ENCODE data around the gene ABCG1.

ABCG1 gene

DNA sequence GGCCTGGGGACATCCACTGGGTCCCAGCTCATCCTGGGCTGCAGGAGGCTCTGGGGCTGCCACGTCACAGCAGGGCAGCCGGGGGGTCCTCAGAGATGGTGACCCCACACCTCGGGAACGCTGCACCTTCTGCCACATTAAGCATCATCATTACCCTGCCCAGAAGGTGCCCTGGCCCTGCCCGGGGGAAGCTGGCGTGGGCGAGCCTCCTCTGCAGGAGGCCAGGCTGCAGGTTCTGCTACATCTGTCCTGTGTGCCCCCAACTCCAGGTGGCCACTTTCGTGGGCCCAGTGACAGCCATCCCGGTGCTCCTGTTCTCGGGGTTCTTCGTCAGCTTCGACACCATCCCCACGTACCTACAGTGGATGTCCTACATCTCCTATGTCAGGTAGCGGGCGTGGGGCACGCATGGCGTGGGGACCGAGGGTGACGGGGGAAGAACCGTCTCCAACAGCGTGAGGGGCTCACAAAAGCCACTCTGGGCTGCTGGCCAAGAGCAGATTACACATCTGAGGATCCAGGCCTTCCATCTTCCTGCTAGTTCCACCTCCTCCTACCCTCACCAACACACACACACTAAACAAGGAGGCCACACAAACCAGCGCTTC, 75.4 kb downstream of the ABCG1 start:
- DNase-seq, result no peak

DNA sequence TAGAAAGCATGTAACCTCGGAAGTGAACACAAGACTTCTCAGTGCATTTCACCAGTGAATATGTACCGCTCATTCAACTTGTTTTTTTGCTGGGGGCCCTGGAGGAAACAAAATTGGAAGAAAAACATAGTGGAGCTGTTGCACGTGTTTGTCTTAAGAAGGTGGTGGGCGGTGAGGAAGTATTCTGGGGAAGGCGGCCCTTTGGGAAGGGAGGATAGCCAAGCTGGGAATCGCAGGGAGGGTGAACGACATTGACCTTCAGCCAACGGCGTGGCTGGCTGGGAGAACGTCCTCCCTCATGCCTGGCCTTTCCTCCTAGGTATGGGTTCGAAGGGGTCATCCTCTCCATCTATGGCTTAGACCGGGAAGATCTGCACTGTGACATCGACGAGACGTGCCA, 76.9 kb downstream of the ABCG1 start:
- DNase-seq, result no peak

DNA sequence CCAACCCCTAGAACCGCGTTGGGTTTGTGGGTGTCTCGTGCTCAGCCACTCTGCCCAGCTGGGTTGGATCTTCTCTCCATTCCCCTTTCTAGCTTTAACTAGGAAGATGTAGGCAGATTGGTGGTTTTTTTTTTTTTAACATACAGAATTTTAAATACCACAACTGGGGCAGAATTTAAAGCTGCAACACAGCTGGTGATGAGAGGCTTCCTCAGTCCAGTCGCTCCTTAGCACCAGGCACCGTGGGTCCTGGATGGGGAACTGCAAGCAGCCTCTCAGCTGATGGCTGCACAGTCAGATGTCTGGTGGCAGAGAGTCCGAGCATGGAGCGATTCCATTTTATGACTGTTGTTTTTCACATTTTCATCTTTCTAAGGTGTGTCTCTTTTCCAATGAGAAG, 77.6 kb downstream of the ABCG1 start:
- no peak for DNase-seq

DNA sequence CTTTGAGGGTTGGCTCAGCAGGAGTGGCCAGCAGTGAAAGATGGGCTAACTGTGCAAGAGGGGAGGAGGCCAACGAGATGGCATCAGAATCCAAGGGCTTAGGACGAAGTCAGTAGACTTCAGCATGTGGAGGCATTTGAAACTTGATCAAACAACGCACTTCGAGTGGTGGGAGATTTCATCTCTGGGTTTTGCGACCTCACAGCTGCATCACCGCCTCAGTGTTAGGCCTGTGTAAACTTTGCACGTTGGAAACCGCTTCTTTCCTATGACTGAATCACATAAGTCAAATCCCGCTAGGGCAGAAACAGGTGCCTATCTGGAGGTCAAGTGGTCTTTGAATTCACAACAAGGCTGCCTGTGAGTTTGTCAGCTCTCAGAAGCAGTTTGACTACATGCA, 78.4 kb downstream of the ABCG1 start:
- no peak for DNase-seq

DNA sequence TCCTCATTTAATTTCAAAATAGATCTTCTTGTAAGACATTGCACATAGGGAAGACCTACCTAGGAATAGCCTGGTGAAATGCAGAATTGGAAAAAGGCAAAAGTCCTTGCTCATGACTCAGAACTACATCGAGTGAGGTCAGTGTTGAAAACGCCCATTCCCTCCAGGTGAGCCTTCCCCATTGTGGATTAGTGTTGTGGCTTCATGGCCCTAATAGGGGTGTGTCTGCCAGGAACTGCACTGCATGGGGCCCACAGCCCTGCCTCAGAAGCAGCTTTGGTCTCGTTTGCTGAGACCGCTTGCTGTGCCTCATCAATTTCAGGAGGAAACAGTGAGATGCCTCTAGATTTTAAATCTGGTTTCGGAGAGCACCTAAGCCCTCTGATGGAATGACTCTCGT, 79.3 kb downstream of the ABCG1 start:
- DNase-seq, result no peak

DNA sequence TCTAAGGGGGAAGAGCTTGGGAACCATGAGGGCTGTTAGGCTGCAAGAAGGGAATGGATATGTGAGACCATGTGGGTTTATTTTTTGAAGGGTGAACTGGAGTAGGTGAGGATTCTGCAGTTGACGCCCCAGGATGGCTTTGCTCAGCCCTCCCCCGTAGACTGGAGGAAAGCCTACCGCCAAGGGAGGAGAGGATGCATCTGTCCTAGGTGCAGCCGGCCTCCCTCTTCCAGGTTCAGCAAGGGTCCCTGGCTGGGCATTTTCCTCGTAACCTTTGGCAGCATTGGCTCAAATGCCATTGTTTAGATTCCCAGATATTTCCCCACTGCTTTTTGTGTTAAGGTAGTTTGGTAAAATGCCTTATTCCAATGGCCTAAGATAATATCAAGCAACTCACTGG, 79.7 kb downstream of the ABCG1 start:
- DNase-seq, result no peak

DNA sequence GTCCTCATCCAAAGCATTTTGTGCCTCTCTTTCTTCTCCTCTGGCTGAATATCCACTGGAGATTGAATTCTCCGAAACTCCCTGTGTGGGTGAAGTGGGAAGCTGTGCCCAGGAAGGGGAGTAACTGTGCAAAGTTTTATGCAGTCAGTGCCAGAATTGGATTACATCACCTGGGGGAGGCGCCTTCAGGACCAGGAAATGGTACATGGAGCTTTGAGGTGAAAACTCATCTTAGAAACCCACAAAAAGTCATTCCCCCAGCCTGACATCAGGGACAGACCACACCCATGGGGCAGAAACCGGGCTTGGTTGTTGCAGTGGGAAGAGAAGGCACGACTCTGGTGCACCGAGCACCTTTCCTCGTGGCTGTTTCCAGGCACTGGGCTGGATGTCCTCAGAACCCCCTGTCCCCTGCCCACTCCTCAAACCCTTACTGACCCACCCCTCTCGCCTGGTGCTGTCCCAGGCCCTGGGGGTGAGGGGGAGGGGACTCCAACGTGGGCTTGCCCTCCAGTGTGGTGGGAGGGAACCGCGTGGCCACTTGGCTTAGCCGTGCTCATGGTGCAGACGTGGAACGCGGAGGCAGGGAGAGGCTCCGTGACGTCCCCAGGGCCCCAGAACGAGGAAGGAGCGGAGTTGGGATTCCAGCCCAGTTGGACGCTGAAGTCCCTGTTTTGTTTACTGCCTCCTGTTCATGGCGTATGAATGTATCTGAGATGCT, 80.5 kb downstream of the ABCG1 start:
- no peak for DNase-seq

DNA sequence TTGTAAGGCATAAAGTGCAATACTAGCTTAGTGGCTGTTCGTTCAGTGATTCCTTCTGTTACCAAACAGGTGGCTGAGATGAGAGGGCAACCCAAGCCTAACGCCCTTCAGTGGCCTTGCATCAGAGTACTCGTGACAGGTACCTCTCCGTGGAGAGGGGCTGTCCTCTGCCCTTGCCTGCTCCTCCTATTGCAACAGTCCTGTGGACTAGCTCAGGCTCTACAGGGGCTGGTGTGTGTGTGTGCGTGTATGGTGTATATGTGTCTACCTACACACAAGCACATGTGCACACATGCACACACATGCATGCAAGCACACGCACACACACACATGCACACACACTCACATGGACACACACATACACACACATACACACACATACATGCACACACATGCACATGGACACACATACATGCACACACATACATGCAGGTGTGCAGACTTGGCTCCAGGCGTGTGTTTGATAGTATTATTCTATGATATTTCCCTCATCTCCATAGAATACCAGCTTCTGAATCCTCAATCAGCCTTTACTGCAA, 81.2 kb downstream of the ABCG1 start:
- no peak for DNase-seq

DNA sequence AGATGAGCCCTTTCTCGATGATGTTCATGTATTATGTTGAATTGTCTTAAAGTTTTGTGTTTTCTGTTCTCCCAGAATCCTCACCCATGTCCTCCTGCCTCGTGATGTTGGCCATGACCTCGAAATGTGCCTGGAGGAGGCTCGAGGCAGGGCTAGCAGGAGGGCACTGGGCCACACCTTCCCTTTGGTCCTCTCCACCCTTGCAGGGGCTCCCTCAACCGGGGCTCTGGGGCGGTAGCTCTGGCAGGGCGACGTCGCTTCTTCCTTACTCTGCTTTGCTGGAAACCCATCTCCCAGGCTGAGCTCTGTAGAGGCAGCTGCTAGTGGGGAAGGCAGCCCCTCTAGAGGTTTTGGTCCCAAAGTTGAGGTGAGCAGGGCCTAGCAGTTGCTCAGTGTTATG, 82.0 kb downstream of the ABCG1 start:
- DNase-seq, result no peak

DNA sequence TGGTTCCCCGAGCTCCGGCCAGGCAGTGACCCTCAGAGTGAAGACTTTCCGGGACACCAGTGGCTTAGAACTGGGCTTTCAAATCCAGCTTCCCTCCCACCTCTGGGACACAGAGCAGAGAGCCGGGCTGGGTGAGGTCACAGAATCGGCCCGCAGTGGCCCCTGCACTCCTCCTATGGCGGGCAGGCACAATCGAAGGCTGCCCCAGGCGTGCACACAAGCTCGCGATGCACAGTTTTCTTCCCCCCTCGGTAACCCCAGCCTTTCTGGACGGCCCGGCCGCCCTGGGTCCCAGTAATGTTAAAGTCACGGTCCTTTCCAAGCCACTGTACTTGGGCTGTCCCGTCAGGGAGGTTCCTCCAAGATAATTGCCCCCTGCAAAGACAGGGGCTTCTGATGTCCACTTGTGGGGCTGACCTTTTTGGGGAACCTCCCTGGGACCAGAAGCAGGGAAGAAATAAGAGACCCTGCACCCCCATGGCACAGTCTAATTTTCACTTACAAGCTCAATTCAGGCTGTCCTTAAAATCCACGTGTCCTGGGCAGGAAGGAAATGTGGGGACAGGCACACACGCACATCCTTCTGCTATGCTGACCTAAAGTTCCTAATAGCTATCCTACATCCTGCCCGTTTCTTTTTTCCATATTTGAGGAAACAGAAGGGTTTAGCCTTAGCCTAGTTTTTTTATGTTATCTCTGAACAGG, 82.6 kb downstream of the ABCG1 start:
- DNase-seq, result no peak

DNA sequence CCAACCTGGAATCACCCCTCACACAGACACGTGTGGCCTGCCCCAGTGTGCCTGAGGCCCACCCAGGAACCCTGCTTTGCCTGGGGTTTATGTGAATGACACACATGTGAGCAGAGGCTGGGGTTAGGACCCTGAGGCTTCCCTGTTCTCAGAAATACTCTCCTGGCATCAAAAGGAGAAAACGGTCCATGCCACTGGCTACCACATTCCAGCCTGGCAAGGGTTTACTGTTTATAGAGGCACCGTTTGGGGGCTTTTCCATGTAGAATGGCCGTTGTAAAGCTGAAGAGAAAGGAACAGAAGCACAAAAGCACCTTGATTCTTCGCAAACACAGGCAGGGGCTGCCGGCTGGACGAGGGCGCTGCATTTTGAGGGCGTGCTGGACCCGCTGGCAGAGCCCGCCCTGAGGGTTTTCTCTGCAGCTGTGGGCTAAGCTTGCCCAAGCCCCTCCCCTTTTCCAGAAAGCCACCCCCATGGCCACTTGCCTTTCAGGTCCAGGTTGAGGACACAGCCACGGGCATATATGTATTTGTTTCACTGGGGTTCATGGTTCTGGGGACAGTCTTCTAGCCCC, 83.2 kb downstream of the ABCG1 start:
- DNase-seq, result peak in 1 of 2 experiments; percentile 38

DNA sequence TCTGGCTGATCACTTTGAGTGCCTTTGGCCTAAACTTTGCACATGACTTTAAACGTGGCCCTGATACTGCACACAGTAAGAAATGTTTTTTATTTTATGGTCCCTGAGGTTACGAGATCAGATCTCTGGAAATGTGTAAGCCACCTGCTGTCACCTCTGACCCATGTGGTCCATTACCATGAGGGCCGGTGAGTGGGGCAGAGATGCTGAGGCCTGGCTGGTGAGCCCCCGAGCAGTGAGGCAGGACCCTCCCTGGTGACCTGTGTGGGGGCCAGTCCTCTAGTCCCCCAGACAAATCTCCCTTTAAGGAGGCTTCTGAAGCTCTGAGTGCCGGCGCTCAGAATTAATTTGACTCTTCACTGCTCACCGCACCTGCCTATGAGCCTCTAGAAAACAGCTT, 83.9 kb downstream of the ABCG1 start:
- DNase-seq, result no peak

DNA sequence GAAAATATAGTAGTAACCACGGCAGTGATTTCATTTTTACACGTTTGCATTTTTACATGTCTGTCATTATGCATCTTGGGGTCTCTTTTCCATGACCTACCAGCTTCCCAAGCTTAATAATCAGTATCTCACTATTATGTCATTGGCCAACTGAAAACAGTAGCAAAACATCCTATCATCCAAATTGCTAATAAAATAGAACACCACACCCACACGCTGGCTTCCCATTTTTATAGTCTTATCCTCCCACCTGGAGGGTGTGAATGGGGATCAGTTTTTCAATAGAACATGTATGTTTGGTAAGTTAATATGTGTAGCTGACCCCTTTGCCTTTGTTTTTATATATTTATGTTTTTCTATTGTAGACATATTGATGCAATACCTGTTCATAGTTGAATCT, 84.5 kb downstream of the ABCG1 start:
- no peak for DNase-seq

DNA sequence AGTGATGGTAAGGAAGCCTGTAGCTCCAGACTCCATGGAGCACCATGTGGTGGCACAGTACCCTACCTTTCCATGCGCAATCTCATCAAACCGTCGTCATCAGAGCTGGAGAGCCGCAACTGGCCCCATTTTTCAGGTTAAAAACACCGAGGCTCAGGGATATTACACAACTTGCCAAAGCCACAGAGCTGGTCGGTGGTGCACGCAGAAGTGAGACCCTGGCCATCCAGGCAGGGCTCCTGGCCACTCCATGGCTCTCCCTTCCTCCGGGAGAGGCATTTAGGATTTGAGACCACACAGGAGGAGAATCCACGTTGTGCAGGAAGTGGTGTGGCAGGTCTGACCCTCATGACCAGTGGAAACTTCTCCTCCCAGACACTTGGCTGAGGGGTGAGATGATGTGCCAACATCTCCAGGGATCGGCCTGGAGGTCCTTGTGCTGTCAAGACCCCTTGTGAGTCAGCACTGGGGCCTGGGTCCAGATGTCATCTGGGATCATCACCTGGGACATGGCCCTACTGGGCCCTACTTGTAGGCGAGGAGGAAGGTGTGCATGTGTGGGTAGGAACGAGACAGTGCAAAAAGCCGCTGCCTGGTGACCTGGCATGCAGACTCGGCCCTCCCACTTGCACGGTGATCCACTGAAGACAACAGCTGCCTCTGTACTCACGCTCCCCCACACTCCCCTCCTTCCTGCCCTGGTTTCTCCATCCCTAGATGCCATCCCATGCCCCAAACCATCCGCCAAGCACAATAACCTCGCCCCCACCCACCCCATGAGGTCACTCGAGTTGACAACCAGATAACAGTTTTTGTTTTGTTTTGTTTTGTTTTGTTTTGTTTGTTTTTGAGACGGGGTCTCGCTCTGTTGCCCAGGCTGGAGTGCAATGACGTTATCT, 85.9 kb downstream of the ABCG1 start:
- DNase-seq, result no peak

DNA sequence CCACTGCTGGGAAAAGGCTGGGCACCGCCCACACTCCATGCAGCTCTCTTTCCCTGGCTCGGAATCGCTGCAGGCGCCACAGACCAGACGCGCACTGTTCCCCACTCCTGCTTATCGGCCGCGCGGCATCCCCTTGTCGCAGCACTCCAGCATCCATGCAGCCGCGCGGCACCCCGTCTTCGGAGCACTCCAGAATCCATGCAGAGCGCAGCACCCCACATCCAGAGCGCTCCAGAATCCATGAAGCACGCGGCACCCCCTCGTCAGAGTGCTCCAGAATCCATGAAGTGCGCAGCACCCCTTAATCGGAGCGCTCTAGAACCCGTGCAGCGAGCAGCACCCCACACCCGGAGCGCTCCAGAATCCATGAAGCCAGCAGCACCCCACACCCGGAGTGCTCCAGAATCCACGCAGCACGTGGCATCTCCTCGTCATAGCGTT, 86.8 kb downstream of the ABCG1 start:
- no peak for DNase-seq

DNA sequence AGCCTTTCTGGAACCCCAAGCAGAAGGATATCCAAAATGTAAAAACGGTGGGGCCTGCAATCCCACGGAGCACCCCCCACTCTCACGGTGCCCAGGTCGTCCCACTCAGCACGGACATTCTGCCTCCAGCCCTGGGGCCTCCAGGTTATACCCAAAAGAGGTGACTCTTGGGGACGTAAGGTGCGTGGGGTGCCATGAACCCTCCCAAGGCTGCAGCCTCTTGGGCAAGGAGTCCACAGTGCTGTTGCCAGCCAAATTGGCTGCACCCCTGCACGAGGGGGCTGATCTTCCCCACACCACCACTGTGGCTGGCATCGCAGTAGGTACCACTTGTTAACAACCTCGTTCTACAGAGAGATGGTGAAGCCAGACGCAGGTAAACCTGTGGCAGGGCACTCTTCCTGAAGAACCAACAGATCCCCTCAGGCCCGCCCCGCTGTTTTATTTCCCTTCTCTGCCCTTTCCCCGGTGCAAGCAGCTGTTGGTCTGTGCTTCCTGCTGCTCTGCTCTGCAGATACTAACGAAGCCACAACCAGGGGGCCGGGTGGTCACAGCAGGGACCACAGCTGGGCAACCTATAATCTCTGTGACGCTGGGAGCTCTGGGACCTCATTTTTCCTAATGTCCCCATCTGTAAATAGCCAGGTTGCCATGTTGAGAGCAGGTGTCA, 87.6 kb downstream of the ABCG1 start:
- no peak for DNase-seq

DNA sequence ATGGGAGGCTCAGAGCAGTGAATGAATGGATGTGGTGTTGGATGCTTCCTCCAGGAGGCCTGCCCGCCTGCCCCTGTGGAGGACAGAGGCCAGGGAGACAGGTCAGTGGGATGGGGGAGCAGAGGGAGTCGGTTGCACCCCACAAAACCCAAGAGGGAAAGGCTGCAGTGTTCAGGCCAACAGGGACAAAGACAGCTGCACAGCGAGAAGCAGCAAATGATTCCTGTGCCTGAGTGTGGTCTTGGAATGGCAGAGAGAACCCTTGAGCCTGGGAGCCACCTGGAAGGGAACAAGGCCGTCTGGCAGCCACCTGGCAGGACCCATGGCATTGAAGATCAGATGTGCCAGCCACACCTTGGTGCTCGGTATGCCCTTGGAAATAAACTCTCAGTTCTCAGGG, 88.2 kb downstream of the ABCG1 start:
- no peak for DNase-seq

DNA sequence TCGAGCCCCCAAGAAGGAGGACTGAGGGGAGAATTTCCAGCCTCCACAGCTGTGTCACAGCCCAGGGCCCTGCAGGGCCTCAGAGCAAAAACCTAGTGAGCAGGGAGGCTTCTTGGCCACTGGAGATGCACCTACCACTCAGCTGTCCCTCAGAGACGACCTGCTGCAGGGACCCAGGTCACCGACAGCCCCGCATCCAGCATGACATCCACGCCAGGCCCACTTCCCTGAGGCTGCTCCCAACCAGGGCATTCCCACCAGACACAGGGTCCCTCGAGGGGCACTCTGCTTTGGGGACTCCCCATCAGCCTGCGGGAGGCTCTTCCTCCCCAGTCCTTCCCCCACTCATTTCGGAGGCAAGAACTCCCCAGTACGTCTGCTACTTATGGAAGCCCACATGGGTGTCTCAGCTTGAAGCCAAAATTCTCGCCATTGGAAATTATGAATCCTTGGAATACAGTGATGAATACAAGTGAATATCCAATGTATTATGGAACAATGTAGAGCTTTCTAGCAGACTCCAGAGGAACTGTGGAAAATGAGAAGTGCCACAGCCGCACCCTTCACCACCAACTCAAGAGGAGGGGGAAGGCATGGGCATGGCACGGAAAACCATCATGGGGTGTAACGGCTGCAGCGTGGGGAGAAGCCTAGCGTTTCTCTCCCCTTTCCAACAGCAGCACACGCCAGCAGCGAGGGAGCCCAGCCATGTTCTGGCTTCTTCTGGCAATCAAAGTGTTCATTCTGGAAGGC, 89.4 kb downstream of the ABCG1 start:
- no peak for DNase-seq

DNA sequence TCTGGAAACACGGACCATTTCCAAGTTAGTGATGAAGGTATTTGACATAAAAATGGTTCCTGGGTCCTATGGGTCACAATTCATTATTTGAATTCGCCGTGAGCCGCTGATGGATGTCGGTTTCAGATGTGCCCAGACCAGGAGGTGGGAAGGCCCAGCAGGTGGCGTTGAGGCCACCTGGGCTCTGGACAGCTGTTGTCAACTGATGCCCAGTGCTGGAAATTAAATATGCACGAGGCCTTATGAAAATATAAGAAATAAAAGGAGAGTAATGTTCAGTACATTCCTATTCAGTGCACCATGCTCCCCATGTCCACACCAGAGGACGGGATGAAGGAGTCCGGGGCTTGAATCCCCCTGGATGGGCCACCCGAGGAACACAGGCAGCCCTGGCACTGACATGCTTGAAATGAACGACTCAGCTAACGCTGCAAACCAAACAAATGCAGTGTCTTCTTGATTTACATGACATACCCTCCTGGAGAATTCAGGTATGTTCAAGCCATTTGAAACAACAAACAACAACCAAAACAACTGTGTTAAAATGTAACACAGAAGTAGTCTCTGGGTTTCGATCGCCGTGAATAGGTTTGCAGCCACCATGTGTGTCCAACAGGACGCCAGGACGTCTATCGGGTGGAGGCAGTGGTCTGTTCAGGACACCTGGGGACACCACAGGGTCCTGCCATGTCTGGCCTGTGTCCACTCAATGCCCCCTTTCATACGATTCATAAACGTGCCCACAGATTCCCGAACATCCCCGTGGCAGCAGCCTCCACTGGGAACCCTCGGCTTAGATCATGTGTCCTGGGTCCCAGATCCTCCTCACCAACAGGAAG, 90.2 kb downstream of the ABCG1 start:
- peak in 1 of 2 experiments; percentile 49 for DNase-seq

DNA sequence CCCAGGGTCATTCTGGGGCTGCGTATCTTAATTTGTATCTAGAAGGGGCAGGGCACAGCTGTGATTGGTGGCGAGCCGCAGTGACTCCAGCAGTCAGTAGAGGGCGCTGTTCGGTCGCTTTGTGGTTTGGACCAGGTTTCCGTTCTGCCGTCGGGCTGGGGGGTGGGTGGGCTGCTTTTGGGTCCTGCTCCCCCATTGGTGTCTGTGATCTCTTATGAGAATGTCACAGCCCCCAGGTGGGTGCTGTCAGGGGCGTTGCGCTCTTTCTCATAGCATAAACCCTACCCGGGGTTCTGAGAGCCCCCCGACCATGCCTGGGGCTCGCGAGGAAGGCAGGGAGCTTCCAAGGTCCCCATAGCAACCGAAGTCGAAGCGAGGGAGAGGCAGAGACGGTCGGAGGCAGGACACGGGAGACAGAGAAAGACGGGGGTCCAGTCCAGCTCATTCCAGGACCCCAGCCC, 90.8 kb downstream of the ABCG1 start:
- peak; percentile 43 to 86 for DNase-seq

Data from NCI-H526 (cell line).